Activated CD4-positive, alpha-beta T cell treated with anti-CD3 and anti-CD28 coated beads, Interleukin-2, amount 50 U/mL, for 24 hours (primary cell): ENCODE measurements around the gene FFAR4.

Source experiments
- DNase-seq, 2 donors: peaks; one replicate each; pipeline ENCODE4 v3.0.0-alpha.2; 2020; ENCODE audit warnings: low read depth in 1 of 2, low spot score in 1 of 2

Gene FFAR4

GRCh38 chr10:93570383-93570782 lies 3.9 kb downstream of the FFAR4 start:
- no peak for DNase-seq

- no peak for DNase-seq
These were observed 6.1 kb downstream of the FFAR4 start for GRCh38 chr10:93572606-93573005.

GRCh38 chr10:93573051-93573909 lies 6.8 kb downstream of the FFAR4 start:
- DNase-seq: no peak

- DNase-seq: no peak
These were observed 7.5 kb downstream of the FFAR4 start for GRCh38 chr10:93573924-93574323.

GRCh38 chr10:93576888-93577287 lies 10.4 kb downstream of the FFAR4 start:
- no peak for DNase-seq

GRCh38 chr10:93577565-93577964 lies 11.1 kb downstream of the FFAR4 start:
- DNase-seq: no peak

GRCh38 chr10:93579089-93579488 lies 12.6 kb downstream of the FFAR4 start:
- DNase-seq: no peak

GRCh38 chr10:93579985-93580711 lies 13.7 kb downstream of the FFAR4 start:
- no peak for DNase-seq

GRCh38 chr10:93580828-93581227 lies 14.4 kb downstream of the FFAR4 start:
- no peak for DNase-seq

- DNase-seq: no peak
These were observed 18.0 kb downstream of the FFAR4 start for GRCh38 chr10:93584445-93584844.

- DNase-seq: no peak
These were observed 23.4 kb downstream of the FFAR4 start for GRCh38 chr10:93589648-93590562.

GRCh38 chr10:93590638-93591037 lies 24.2 kb downstream of the FFAR4 start:
- no peak for DNase-seq

GRCh38 chr10:93591065-93591808 lies 24.8 kb downstream of the FFAR4 start:
- DNase-seq: no peak

- DNase-seq: no peak
These were observed 26.8 kb downstream of the FFAR4 start for GRCh38 chr10:93593254-93593653.

GRCh38 chr10:93593749-93594148 lies 27.3 kb downstream of the FFAR4 start:
- no peak for DNase-seq

- DNase-seq: no peak
These were observed 28.1 kb downstream of the FFAR4 start for GRCh38 chr10:93594518-93594917.

GRCh38 chr10:93595378-93596161 lies 29.1 kb downstream of the FFAR4 start:
- no peak for DNase-seq

GRCh38 chr10:93596539-93596938 lies 30.1 kb downstream of the FFAR4 start:
- DNase-seq: no peak

GRCh38 chr10:93597075-93597599 lies 30.7 kb downstream of the FFAR4 start:
- DNase-seq: no peak

- no peak for DNase-seq
These were observed 31.7 kb downstream of the FFAR4 start for GRCh38 chr10:93598157-93598556.
